CD14-positive monocyte (primary cell): Measurements from ENCODE around the gene KCNK3. TPM values are rescaled to one million over a fixed set of nuclear protein-coding genes. Genes with fewer than 3 reads are reported as not detected.
A peak's percentile ranks its signal among the peaks of the same experiment; 100 is the strongest.

ENCODE experiments used
- DNase-seq, 3 donors: peaks; one replicate each; pipeline ENCODE4 v3.0.0-alpha.2; 2011 to 2022
- H2AFZ ChIP-seq: 2 replicates; pipeline ENCODE4 v1.6.0; 2012; ENCODE audit warnings: mild to moderate bottlenecking, low read depth, low read length, inconsistent platforms; ENCODE audit not compliant: insufficient read depth, poor library complexity, severe bottlenecking
- H3K27ac ChIP-seq, 2 donors: 1 replicate in 1 of 2; 2 replicates in 1 of 2; pipeline ENCODE4 v1.5.1; 2012 to 2013; ENCODE audit warnings: low read length in 2 of 2, control low read depth in 1 of 2, inconsistent platforms in 1 of 2, low read depth in 1 of 2, mild to moderate bottlenecking in 1 of 2
- H3K27me3 ChIP-seq, 2 donors: one replicate each; pipeline versions ENCODE4 v1.6.0 to v1.6.1; 2011 to 2013; ENCODE audit warnings: low read length in 2 of 2; ENCODE audit not compliant: control insufficient read depth in 2 of 2, insufficient read depth in 2 of 2
- H3K36me3 ChIP-seq, 2 donors: replicated peaks in 1 of 2; 1 replicate in 1 of 2; 2 replicates in 1 of 2; pipeline versions ENCODE4 v1.5.1 to v1.6.1; 2012 to 2013; ENCODE audit warnings: low read length in 2 of 2, control low read depth in 1 of 2, inconsistent platforms in 1 of 2, mild to moderate bottlenecking in 1 of 2; ENCODE audit not compliant: insufficient read depth in 2 of 2, control insufficient read depth in 1 of 2
- H3K4me1 ChIP-seq, 2 donors: 1 replicate in 1 of 2; 2 replicates in 1 of 2; pipeline versions ENCODE4 v1.5.1 to v1.6.1; 2012 to 2013; ENCODE audit warnings: low read length in 2 of 2, control low read depth in 1 of 2, inconsistent platforms in 1 of 2, mild to moderate bottlenecking in 1 of 2, moderate library complexity in 1 of 2; ENCODE audit not compliant: insufficient read depth in 2 of 2, control insufficient read depth in 1 of 2
- H3K4me2 ChIP-seq: replicated peaks from 2 replicates; pipeline ENCODE3; 2012; ENCODE audit warnings: low read length, moderate library complexity, mild to moderate bottlenecking; ENCODE audit not compliant: poor library complexity, severe bottlenecking; ENCODE audit errors: extremely low read depth
- H3K4me3 ChIP-seq, 3 experiments: fragments of 200-600 bp in 1 of 3; sonication (generic) in 1 of 3; replicated peaks in 1 of 3; 1 replicate in 2 of 3; 2 replicates in 1 of 3; pipeline ENCODE4 v1.5.1; 2011 to 2013; ENCODE audit warnings: low read length in 3 of 3, mild to moderate bottlenecking in 3 of 3, control low read depth in 2 of 3, low read depth in 2 of 3, inconsistent platforms in 1 of 3, moderate library complexity in 1 of 3
- H3K79me2 ChIP-seq: 2 replicates; pipeline ENCODE4 v1.6.0; 2012; ENCODE audit warnings: mild to moderate bottlenecking, control low read depth, inconsistent platforms, low read length, moderate library complexity; ENCODE audit not compliant: insufficient read depth
- H3K9ac ChIP-seq: 2 replicates; pipeline ENCODE4 v1.6.0; 2017; ENCODE audit warnings: low read length, mild to moderate bottlenecking; ENCODE audit not compliant: insufficient read depth, poor library complexity, severe bottlenecking
- H3K9me3 ChIP-seq, 2 donors: replicated peaks in 1 of 2; 1 replicate in 1 of 2; 2 replicates in 1 of 2; pipeline versions ENCODE4 v1.5.1 to v1.6.1; 2012 to 2013; ENCODE audit warnings: low read length in 2 of 2, control low read depth in 1 of 2; ENCODE audit not compliant: control insufficient read depth in 1 of 2, insufficient read depth in 1 of 2
- H4K20me1 ChIP-seq: 2 replicates; pipeline ENCODE4 v1.6.0; 2012; ENCODE audit warnings: mild to moderate bottlenecking, low read length, control low read depth, moderate library complexity; ENCODE audit not compliant: insufficient read depth
- H3K27ac Mint-ChIP-seq, 7 donors: one replicate each; pipeline ENCODE4 v1.8.0; 2020; ENCODE audit warnings: mild to moderate bottlenecking in 7 of 7, mixed read lengths in 7 of 7, moderate library complexity in 6 of 7, inconsistent platforms in 2 of 7
- H3K27me3 Mint-ChIP-seq, 3 donors: one replicate each; pipeline ENCODE4 v1.8.0; 2021 to 2022; ENCODE audit warnings: low read depth in 3 of 3, mild to moderate bottlenecking in 3 of 3, mixed read lengths in 3 of 3, moderate library complexity in 3 of 3, inconsistent platforms in 1 of 3
- H3K36me3 Mint-ChIP-seq, 2 donors: one replicate each; pipeline ENCODE4 v1.8.0; 2020; ENCODE audit warnings: mixed read lengths in 2 of 2, inconsistent platforms in 1 of 2, mild to moderate bottlenecking in 1 of 2
- H3K4me1 Mint-ChIP-seq: one replicate; pipeline ENCODE4 v1.8.0; 2020; ENCODE audit warnings: mild to moderate bottlenecking, mixed read lengths
- H3K4me3 Mint-ChIP-seq, 2 donors: one replicate each; pipeline ENCODE4 v1.8.0; 2020; ENCODE audit warnings: mild to moderate bottlenecking in 2 of 2, mixed read lengths in 2 of 2, moderate library complexity in 1 of 2
- H3K9me3 Mint-ChIP-seq, 7 donors: one replicate each; pipeline ENCODE4 v1.8.0; 2020 to 2022; ENCODE audit warnings: mixed read lengths in 7 of 7, mild to moderate bottlenecking in 6 of 7, moderate library complexity in 6 of 7, inconsistent platforms in 2 of 7
- WGBS: methylation state at CpG from one replicate; pipeline ENCODE4 v1.1.5; 2013; ENCODE audit warnings: missing lambda C conversion rate; ENCODE audit not compliant: insufficient coverage; 5-methylcytosine and 5-hydroxymethylcytosine counted together
- intact Hi-C, 2 donors: fragments of 100-400 bp; cut with micrococcal nuclease; formaldehyde crosslinking; loops; one replicate each; pipeline versions ENCODE4 v1.15.0 to v1.15.1; 2023
- polyA plus RNA-seq, 3 donors: library from polyadenylated mRNA; depleted of rRNA in 1 of 3; unstranded in 2 of 3; stranded (reverse) in 1 of 3; fragments of 300-500 nt in 2 of 3; fragments of >200 nt in 1 of 3; fragmentation: Illumina TruSeq in 2 of 3; gene quantifications; 1 replicate in 2 of 3; 2 replicates in 1 of 3; pipeline ENCODE4 v1.2.3, GENCODE V29; 2012 to 2021
- TF ChIP-seq, protein P1 (sequence below): fragments of 200-600 bp; IDR thresholded peaks from one replicate; pipeline ENCODE4 v1.8.0; 2022; ENCODE audit warnings: antibody characterized with exemption, mild to moderate bottlenecking

The KCNK3 gene
- polyA plus RNA-seq, 3 donors, result not detected

DNA sequence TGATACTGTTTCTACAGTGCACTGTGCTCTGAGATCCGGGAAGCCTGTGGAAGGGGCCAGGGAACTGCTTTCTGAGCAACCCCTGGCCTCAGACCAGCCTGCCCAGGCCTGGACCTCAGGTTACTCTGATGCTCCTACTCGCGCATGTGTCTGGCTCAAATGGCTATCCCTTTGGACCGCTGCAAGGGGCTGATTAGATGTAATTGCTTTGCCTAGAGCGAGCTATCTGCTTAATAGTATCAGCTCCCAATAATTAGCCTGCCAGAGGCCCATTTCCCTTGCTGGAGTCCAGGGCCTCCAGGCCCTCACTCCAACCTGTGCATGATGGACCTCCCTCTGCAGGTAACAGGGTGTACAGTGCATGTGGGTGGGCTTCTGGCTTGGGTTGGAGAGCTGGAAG lies 7.2 kb upstream of the KCNK3 start:
- Histone ChIP-seq H3K27me3 (peaks cover 5 to 21% of the 10 kb centered on the region in 2 donors), H4K20me1 (no peaks in the 10 kb centered on the region), H3K79me2 (no peaks in the 10 kb centered on the region), H3K4me1 (no peaks in the 10 kb centered on the region), H2AFZ (no peak overlapping the region), H3K4me3 (no peak overlapping the region), H3K36me3 (no peaks in the 10 kb centered on the region), H3K9me3 (no peaks in the 10 kb centered on the region), H3K27ac (no peak overlapping the region), H3K4me2 (no peak overlapping the region), H3K9ac (no peak overlapping the region)
- peaks cover 26 to 44% (median 33%) of the 10 kb centered on the region in 3 donors for H3K27me3 Mint-ChIP-seq
- peaks cover 0 to 2% (median 0%) of the 10 kb centered on the region in 7 donors for H3K9me3 Mint-ChIP-seq
- intact Hi-C loops, result no loop called here
- H3K4me1 Mint-ChIP-seq, result no peaks in the 10 kb centered on the region
- WGBS, result 96% methylated on average over 5 of the region's 5 CpGs
- DNase-seq, result no peak
- no peaks in the 10 kb centered on the region for H3K36me3 Mint-ChIP-seq
- TF ChIP-seq, protein P1, sequence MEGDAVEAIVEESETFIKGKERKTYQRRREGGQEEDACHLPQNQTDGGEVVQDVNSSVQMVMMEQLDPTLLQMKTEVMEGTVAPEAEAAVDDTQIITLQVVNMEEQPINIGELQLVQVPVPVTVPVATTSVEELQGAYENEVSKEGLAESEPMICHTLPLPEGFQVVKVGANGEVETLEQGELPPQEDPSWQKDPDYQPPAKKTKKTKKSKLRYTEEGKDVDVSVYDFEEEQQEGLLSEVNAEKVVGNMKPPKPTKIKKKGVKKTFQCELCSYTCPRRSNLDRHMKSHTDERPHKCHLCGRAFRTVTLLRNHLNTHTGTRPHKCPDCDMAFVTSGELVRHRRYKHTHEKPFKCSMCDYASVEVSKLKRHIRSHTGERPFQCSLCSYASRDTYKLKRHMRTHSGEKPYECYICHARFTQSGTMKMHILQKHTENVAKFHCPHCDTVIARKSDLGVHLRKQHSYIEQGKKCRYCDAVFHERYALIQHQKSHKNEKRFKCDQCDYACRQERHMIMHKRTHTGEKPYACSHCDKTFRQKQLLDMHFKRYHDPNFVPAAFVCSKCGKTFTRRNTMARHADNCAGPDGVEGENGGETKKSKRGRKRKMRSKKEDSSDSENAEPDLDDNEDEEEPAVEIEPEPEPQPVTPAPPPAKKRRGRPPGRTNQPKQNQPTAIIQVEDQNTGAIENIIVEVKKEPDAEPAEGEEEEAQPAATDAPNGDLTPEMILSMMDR, result no peak
- no peak overlapping the region for H3K4me3 Mint-ChIP-seq
- H3K27ac Mint-ChIP-seq, result no peak overlapping the region

DNA sequence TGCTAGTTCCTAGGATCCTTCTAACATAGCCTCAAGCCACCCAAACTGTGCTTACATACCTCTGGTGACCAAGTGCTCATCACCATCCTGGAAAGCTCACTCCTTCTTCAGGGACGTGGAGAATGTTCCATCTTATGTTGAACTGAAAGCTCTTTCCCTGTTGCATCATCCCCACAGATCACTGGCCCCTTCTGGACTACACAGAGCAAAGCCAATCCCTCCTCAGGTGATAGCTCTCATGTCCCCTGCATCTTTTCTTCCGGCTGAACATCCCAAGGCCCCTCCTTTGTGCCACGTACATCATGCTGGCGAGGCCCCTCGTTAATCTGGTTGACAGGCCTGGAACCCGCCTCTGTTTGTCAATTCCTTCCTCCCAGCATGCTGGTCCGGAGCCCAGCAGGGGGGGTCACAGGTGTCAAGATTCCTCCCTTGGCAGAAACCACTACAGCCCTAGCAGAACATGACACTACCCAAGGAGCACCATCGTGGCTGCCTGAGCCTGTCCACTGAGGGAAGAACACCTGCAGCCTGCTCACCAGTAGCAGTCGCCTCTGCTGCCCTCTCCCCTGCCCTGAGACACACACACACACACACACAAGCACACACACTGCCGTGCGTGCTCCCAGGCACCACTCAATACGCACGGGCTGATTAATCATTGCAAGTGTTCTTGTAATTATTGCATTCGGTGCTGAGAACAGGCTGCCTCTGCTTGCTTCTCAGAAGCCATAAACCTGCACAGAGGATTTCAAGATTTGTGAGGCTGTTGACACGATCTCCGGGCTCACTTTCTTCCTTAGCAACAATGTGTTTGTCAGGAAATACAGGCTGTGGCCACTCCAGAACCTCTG lies 6.3 kb upstream of the KCNK3 start:
- Histone ChIP-seq H2AFZ (no peak overlapping the region), H3K27me3 (peaks cover 13 to 30% of the 10 kb centered on the region in 2 donors), H3K27ac (no peak overlapping the region), H3K9me3 (no peaks in the 10 kb centered on the region), H3K79me2 (no peaks in the 10 kb centered on the region), H3K4me2 (no peak overlapping the region), H3K9ac (no peak overlapping the region), H4K20me1 (no peaks in the 10 kb centered on the region), H3K4me3 (no peak overlapping the region), H3K4me1 (no peaks in the 10 kb centered on the region), H3K36me3 (no peaks in the 10 kb centered on the region)
- Mint-ChIP-seq H3K4me1 (no peaks in the 10 kb centered on the region), H3K36me3 (no peaks in the 10 kb centered on the region), H3K4me3 (peak overlapping the region in 1 of 2 donors; percentile 12), H3K9me3 (peaks cover 0 to 2% (median 0%) of the 10 kb centered on the region in 7 donors), H3K27me3 (peaks cover 32 to 52% (median 40%) of the 10 kb centered on the region in 3 donors), H3K27ac (no peak overlapping the region)
- no peak for DNase-seq
- TF ChIP-seq, protein P1, result no peak
- intact Hi-C loops, result no loop called here
- 13% methylated on average over 12 of the region's 16 CpGs for WGBS
